Inflammatory macrophage (primary cell): ENCODE results near the gene TNFSF8.
A peak's percentile ranks its signal among the peaks of the same experiment; 100 is the strongest.

Experiments
- DNase-seq, 2 donors: peaks; one replicate each; pipeline ENCODE4 v3.0.0-alpha.2; 2020 to 2022

Gene TNFSF8

GRCh38 chr9:114902786-114903524 is 27.4 kb downstream of the TNFSF8 start:
- DNase-seq: peak in 1 of 2 donors; percentile 39

GRCh38 chr9:114900942-114901802 is 29.2 kb downstream of the TNFSF8 start:
- no peak for DNase-seq

- peak; percentile 15 to 17 for DNase-seq
These were observed 30.4 kb downstream of the TNFSF8 start for GRCh38 chr9:114899995-114900394.

GRCh38 chr9:114899461-114899860 is 30.9 kb downstream of the TNFSF8 start:
- DNase-seq: no peak

GRCh38 chr9:114898741-114899140 is 31.6 kb downstream of the TNFSF8 start:
- DNase-seq: peak; percentile 70 to 78

GRCh38 chr9:114897196-114897595 is 33.2 kb downstream of the TNFSF8 start:
- no peak for DNase-seq

GRCh38 chr9:114896344-114896743 is 34.0 kb downstream of the TNFSF8 start:
- no peak for DNase-seq

GRCh38 chr9:114895521-114895991 is 34.8 kb downstream of the TNFSF8 start:
- no peak for DNase-seq

- DNase-seq: peak; percentile 80 to 90
These were observed 35.6 kb downstream of the TNFSF8 start for GRCh38 chr9:114894609-114895433.

GRCh38 chr9:114894206-114894605 is 36.2 kb downstream of the TNFSF8 start:
- DNase-seq: no peak

- DNase-seq: peak; percentile 62 to 86
These were observed 37.0 kb downstream of the TNFSF8 start for GRCh38 chr9:114893221-114894010.

- DNase-seq: peak; percentile 44 to 55
These were observed 40.6 kb downstream of the TNFSF8 start for GRCh38 chr9:114889802-114890224.

- no peak for DNase-seq
These were observed 41.8 kb downstream of the TNFSF8 start for GRCh38 chr9:114888607-114889006.

GRCh38 chr9:114887963-114888362 is 42.4 kb downstream of the TNFSF8 start:
- no peak for DNase-seq

GRCh38 chr9:114884787-114885452 is 45.5 kb downstream of the TNFSF8 start:
- DNase-seq: peak; percentile 30 to 52

GRCh38 chr9:114883709-114884108 is 46.7 kb downstream of the TNFSF8 start:
- DNase-seq: peak; percentile 92 to 97

GRCh38 chr9:114880291-114880745 is 50.1 kb downstream of the TNFSF8 start:
- peak; percentile 60 to 61 for DNase-seq

GRCh38 chr9:114878879-114879564 is 51.4 kb downstream of the TNFSF8 start:
- DNase-seq: no peak

- no peak for DNase-seq
These were observed 60.5 kb downstream of the TNFSF8 start for GRCh38 chr9:114869845-114870244.

GRCh38 chr9:114869378-114869777 is 61.0 kb downstream of the TNFSF8 start:
- DNase-seq: peak in 1 of 2 donors; percentile 34
